GM13977 (cell line): ENCODE measurements around the gene KCNQ1.

Source experiments
- DNase-seq: peaks from one replicate; pipeline ENCODE4 v3.0.0; 2012; ENCODE audit warnings: low spot score
- in situ Hi-C: fragments of 300-500 bp; cut with MboI; formaldehyde crosslinking; loops from one replicate; pipeline ENCODE4 v1.12.0; 2022; ENCODE audit warnings: low sequenced_read_pairs, low pct_unique_long_range_greater_than_20kb, mixed read lengths, inconsistent platforms; ENCODE audit not compliant: unreplicated experiment
- TF ChIP-seq, protein P1 (sequence below): IDR thresholded peaks from 2 replicates; pipeline ENCODE4 v1.5.1; 2012; ENCODE audit warnings: mild to moderate bottlenecking, control low read depth; ENCODE audit not compliant: insufficient read depth; ENCODE audit errors: extremely low read depth, missing control alignments

Gene KCNQ1

DNA sequence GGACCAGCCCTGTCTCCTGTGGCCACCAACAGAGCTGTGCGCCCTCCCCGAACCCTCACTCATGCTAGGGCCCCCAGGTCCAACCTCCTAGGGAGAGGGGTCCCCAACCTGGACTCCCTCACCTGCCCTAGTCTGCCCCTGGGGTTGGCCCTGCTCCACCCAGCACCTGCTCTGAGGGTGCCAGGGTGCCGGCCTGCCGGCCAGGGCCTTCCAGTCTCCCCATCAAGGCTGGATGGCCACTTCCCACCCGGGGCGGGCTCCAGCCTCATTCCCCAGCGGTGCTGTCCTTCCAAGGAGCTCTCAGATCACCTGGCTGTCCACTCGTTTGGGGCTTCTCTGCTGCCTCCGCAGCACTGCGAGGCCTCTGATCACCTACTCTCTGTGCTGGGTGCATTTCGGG, 401.7 kb downstream of the KCNQ1 start:
- TF ChIP-seq, protein P1, sequence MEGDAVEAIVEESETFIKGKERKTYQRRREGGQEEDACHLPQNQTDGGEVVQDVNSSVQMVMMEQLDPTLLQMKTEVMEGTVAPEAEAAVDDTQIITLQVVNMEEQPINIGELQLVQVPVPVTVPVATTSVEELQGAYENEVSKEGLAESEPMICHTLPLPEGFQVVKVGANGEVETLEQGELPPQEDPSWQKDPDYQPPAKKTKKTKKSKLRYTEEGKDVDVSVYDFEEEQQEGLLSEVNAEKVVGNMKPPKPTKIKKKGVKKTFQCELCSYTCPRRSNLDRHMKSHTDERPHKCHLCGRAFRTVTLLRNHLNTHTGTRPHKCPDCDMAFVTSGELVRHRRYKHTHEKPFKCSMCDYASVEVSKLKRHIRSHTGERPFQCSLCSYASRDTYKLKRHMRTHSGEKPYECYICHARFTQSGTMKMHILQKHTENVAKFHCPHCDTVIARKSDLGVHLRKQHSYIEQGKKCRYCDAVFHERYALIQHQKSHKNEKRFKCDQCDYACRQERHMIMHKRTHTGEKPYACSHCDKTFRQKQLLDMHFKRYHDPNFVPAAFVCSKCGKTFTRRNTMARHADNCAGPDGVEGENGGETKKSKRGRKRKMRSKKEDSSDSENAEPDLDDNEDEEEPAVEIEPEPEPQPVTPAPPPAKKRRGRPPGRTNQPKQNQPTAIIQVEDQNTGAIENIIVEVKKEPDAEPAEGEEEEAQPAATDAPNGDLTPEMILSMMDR: no peak
- DNase-seq: no peak
- in situ Hi-C loops: no loop called here

DNA sequence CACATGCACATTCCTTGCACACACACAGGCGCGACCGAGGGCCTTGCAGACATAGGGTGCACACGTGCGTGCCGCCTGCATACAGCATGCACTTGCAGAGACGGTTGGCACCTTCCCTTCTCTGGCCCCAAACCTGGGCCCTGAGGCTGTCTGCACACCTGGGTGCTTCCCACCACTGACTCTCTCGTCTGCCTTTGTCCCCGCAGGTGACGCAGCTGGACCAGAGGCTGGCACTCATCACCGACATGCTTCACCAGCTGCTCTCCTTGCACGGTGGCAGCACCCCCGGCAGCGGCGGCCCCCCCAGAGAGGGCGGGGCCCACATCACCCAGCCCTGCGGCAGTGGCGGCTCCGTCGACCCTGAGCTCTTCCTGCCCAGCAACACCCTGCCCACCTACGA, 402.8 kb downstream of the KCNQ1 start:
- TF ChIP-seq, protein P1: no peak
- DNase-seq: no peak
- in situ Hi-C loops: no loop called here

DNA sequence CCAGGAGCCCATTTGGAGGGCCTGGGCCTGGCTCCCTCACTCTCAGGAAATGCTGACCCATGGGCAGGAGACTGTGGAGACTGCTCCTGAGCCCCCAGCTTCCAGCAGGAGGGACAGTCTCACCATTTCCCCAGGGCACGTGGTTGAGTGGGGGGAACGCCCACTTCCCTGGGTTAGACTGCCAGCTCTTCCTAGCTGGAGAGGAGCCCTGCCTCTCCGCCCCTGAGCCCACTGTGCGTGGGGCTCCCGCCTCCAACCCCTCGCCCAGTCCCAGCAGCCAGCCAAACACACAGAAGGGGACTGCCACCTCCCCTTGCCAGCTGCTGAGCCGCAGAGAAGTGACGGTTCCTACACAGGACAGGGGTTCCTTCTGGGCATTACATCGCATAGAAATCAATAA, 403.7 kb downstream of the KCNQ1 start:
- in situ Hi-C loops: no loop called here
- TF ChIP-seq, protein P1: no peak
- DNase-seq: no peak

DNA sequence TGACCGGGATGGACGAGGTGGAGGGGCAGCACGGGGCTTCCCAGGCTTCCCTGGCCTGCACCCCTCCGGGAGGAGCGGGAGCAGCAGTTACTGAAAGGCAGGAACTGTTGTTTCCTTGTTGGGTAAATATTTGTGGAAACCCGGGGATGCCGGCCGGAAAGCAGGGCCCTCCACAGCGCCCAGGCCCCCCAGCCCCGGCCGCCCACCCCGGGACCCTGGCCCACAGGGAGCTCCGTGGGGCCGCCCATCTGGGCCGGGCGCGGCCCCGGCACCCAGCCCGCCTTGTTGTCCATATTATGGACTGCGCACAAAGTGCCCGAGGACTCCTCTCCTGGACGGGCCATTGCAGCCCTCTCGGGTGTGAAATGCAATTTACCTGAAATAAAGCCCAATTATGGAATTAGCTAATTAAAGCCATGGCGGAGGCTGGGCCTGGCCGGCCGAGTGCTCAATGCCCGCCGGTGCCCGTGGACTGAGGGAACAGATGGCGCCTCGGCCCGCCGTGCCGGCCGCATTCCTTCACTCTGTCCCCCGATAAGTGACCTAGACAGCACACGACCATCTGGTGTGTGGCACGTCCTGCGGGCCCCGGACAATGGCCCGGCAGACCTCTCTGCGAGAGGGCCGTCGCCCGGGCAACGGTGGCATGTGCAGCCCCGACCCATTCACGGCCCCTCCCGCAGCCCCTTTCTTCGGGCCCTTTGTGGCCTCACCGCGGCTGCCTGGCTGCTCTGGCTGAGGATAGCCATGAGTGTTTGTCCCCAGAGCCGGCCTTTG, 405.4 kb downstream of the KCNQ1 start:
- no peak for DNase-seq
- in situ Hi-C loops: no loop called here
- TF ChIP-seq, protein P1: no peak

DNA sequence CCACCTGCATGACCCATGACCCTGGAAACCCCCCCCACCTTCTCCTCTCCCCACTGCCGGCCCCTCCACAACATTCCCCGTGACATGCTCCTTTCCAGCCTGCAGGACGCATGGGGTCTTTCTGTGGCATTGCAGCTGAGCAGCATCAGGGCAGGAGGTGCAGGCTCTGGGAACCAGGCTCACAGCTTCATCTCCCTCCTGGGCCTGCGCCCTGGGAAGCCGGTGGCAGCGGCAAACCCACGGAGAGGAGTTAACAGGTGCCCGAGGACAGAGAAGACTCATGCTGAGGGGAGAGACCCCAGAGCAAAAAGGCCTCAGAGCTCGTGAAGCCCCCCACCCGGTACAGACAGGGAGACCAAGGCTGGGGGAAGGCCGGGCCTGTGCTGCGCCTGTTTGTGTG, 408.6 kb downstream of the KCNQ1 start:
- no peak for DNase-seq
- TF ChIP-seq, protein P1: no peak
- in situ Hi-C loops: no loop called here

DNA sequence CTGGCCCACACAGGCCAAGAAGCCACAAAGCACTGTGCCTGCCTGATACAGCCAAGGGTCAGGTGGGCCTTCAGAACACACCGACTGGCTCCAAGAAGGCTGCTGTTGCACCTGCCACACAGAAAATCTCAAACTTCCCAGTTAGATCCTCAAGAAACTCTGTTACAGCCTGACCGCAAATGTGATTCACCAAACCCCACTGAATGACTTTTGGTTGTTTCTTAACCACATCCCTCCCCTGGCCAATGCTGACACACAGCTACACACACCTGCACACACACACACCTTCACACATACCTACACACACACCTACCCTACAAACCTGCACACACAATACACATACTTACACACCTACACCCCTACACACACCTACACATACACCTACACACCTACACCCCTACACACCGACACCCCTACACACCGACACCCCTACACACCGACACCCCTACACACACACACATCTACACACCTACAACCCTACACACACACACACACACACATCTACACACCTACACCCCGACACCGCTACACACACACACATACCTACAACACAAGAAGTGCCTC, 409.3 kb downstream of the KCNQ1 start:
- in situ Hi-C loops: no loop called here
- TF ChIP-seq, protein P1: no peak
- DNase-seq: no peak
